NCI-H510A treated with DMSO at 0.1 percent for 48 hours (cell line): ENCODE results near the gene FOXP1.

ENCODE experiments used
- DNase-seq: peaks from one replicate; lab custom pipeline; 2025; lab: John Stamatoyannopoulos, UW

The FOXP1 gene

GRCh38 chr3:71505767-71506350, 77.7 kb downstream of the FOXP1 start:
- no peak for DNase-seq

GRCh38 chr3:71504250-71505036, 79.1 kb downstream of the FOXP1 start:
- DNase-seq = no peak

GRCh38 chr3:71503525-71504249, 79.8 kb downstream of the FOXP1 start:
- DNase-seq = no peak

GRCh38 chr3:71502066-71502625, 81.4 kb downstream of the FOXP1 start:
- DNase-seq = no peak

GRCh38 chr3:71500696-71501095, 82.8 kb downstream of the FOXP1 start:
- DNase-seq = no peak

- DNase-seq = no peak
These were observed 84.2 kb downstream of the FOXP1 start for GRCh38 chr3:71499227-71499876.

GRCh38 chr3:71498543-71498942, 85.0 kb downstream of the FOXP1 start:
- DNase-seq = no peak

GRCh38 chr3:71497971-71498444, 85.5 kb downstream of the FOXP1 start:
- no peak for DNase-seq

GRCh38 chr3:71497367-71497897, 86.1 kb downstream of the FOXP1 start:
- DNase-seq = no peak

GRCh38 chr3:71495708-71496472, 87.6 kb downstream of the FOXP1 start:
- DNase-seq = no peak

GRCh38 chr3:71494212-71494611, 89.3 kb downstream of the FOXP1 start:
- DNase-seq = no peak

- no peak for DNase-seq
These were observed 90.4 kb downstream of the FOXP1 start for GRCh38 chr3:71492974-71493771.

- DNase-seq = no peak
These were observed 91.0 kb downstream of the FOXP1 start for GRCh38 chr3:71492566-71492965.

- no peak for DNase-seq
These were observed 92.3 kb downstream of the FOXP1 start for GRCh38 chr3:71491154-71491752.

GRCh38 chr3:71490692-71491091, 92.8 kb downstream of the FOXP1 start:
- no peak for DNase-seq

GRCh38 chr3:71489315-71489761, 94.2 kb downstream of the FOXP1 start:
- DNase-seq = no peak

GRCh38 chr3:71488882-71489281, 94.6 kb downstream of the FOXP1 start:
- no peak for DNase-seq

- DNase-seq = no peak
These were observed 95.1 kb downstream of the FOXP1 start for GRCh38 chr3:71488391-71488809.

- DNase-seq = no peak
These were observed 96.1 kb downstream of the FOXP1 start for GRCh38 chr3:71487418-71487817.

- no peak for DNase-seq
These were observed 96.7 kb downstream of the FOXP1 start for GRCh38 chr3:71486831-71487230.
